Epidermal melanocyte (primary cell): ENCODE results near the gene DNAJC9.

Experiments used
- DNase-seq: peaks from one replicate; pipeline ENCODE4 v3.0.0; 2011; ENCODE audit warnings: low spot score; ENCODE audit not compliant: insufficient read length

Gene DNAJC9

DNA sequence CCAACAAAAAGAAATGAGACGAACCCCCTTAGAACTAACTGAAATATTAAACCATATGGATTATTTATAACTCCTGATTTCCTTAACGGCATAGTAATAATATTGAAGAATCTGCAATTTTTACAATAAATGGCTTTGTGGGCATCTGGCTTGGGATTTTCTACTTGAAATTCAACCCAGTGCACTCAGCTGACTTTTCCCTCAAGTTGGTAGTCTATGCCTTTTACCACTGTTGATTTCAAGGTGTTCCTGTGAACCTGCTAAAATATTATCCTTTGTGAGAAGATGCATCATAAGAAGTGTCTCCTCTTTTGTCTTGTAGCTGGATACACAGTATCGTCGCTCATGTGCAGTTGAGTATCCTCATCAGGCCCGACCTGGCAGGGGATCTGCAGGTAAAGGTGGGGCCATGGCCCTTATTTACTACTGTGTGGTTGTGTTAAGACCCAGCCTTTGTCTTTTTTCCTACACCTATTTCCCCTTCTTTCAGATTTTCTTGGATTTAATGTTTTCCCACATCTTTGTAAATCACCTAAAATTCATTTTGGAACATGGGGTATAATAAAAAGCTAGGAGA, 8.0 kb downstream of the DNAJC9 start:
- DNase-seq = no peak

GRCh38 chr10:73234695-73235094, 12.4 kb downstream of the DNAJC9 start:
- DNase-seq = no peak

- no peak for DNase-seq
These were observed 13.2 kb downstream of the DNAJC9 start for GRCh38 chr10:73233883-73234282.

- no peak for DNase-seq
These were observed 14.2 kb downstream of the DNAJC9 start for GRCh38 chr10:73232887-73233286.

DNA sequence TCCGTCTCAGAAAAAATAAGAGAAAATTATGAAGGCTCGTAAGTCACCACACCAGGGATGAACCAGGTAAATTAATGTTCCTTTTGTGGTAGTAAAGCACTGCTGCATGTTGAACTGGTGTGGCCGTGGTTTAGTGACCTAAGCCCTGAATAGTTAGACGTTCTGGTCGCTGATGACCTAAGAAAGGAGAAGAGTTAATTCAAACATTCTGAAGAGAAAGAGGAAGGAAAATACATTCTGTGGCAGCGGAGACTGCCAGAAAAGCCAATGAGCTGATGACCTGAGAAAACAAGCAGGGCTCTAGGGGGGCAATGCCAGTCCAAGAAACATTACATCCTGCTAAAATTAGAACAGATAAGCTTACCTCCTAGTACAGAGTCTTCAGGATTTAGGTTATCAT, 17.5 kb downstream of the DNAJC9 start:
- no peak for DNase-seq

- no peak for DNase-seq
These were observed 18.8 kb downstream of the DNAJC9 start for GRCh38 chr10:73228247-73228646.

GRCh38 chr10:73226663-73227062, 20.4 kb downstream of the DNAJC9 start:
- no peak for DNase-seq

DNA sequence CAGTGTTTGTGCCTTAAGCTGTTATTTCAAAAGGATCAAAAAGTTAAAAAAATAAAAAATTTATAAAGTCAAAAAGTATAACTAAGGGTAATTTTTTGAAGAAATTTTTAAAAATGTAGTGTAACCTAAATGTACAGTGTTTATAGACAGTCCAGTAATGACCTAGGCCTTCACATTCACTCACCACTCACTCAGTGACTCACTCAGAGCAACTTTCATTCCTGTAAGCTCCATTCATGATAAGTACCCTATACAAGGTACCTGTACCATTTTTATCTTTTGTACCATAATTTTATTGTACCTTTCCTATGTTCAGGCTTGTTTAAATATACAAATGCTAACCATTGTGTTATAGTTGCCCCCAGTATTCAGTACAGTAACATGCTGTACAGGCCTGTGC, 21.5 kb downstream of the DNAJC9 start:
- DNase-seq = no peak

DNA sequence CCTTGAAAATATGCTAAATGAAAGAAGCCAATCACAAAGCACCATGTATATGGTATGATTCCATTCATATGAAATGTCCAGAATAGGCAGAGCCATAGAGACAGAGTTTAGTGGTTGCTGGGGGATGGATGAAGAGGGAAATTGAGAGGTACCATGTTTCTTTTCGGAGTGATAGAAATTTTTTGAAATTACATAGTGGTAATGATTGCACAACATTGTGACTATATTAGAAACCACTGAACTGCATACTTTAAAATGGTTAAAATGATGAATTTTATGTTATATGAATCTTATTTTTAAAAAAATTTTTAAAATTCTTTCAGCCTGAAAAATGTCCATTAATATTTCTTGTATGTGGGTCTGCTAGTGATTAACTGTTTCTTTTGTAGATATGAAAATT, 26.1 kb downstream of the DNAJC9 start:
- DNase-seq = no peak

DNA sequence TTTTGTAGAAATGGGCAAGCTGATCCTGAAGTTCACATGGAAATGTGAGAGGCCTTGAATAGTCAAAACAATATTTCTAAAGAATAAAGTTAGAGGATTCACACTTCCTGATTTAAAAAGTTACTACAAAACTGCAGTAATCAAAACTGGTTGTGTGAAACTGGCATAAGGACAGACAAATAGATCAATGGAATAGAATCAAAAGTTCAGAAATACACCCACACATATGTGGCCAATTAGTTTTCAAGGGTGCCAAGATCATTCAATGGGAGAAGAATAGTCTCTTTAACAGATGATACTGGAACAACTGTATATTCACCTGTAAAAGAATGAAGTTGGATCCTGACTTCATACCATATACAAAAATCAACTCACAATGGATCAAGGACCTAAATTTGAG, 27.7 kb downstream of the DNAJC9 start:
- DNase-seq = no peak

- no peak for DNase-seq
These were observed 28.4 kb downstream of the DNAJC9 start for GRCh38 chr10:73218431-73219191.

GRCh38 chr10:73217628-73218027, 29.4 kb downstream of the DNAJC9 start:
- DNase-seq = no peak

- no peak for DNase-seq
These were observed 31.3 kb downstream of the DNAJC9 start for GRCh38 chr10:73215749-73216148.

DNA sequence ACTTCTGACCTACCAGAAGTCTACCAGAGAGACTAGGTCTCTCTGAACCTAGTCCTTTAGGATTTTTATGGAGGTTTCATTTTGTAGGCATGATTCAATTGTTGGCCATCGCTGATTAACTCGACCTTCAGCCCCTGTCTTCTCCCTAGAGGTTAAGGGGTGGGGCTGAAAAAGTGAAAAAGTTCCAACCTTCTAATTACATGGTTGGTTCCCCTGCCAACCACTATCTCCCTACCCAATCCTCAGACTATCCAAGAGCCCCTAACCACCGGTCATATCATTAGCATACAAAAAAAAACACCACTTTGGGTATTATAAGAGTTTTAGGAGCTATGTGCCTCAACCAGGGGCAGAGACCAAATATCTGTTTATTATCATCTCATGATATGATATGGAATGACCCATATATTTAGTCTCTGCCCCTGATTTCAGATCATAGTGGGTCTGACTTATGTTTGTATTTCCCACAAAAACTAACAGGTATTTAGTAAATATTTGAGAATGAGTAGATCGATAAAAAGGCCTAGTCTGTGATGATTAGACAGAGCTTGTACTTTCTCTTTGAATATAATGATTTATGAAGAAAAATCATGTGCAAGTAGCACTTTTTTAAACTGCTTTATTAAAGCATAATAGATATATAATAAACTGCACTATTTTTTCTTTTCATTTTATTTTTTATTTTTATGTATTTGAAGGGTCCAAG, 35.8 kb downstream of the DNAJC9 start:
- no peak for DNase-seq

DNA sequence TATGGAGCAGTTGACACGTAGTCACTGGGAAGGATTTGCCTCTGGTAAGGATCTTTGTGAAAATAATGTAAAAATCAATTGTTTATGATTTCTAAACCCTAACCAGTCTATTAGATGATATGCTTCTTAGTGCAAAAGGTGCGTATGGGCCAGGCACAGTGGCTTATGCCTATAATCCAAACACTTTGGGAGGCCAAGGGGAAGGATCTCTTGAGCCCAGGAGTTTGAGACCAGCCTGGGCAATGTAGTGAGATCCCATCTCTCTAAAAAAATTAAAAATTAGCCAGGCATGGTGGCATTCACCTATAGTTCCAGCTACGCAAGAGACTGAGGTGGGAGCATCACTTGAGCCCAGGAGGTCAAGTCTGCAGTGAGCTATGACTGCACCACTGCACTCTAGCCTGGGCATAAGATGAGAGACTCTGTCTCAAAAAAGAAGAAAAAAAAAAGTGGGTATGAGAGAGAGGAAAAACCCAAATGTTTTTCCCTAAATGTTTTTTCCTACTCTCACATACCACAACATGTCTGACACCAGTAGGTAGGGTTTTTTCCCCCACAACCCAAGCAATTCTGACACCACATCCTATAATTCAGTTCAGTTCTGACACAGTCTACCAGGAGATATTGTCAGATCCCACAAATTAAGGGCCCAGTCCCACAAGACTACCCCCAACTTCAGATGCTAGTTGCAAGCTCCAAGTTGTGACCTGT, 36.5 kb downstream of the DNAJC9 start:
- no peak for DNase-seq

DNA sequence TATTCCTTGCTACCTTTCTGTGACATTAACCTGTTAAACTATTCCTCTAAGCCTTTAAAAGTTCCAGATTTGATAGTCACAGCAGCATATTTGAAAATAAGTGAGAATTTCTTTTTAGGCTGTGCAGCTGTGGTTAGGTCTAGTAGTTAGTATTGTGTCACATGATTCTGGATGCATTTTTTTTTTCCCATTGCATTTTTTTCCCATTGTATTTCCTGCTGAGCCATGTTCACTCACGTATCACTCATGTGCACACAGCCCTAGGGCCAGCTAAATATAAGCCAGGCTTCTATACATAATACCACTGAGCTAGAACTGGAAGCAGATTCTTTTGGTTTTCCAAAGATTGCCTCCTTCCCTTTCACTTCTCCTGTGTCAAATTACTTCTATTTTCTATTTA, 37.4 kb downstream of the DNAJC9 start:
- peak; percentile 17 for DNase-seq

- no peak for DNase-seq
These were observed 39.2 kb downstream of the DNAJC9 start for GRCh38 chr10:73207883-73208282.

DNA sequence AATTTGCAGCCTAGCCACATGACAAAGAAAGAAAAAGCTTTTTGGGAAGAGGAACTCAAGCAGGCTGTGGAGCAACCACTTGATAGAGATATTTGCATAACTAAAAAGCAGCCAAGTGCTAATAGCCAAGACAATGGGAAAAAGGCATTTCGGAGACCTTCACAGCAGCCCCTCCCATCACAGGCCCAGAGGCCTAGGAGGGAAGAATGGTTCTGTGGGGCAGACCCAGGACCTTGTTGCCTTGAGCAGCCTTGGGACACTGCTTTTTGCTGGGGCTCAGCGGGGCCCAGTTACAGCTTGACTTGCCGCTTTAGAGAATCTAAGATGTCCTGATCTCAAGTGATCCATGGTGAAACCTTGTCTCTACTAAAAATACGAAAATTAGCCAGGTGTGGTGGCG, 40.7 kb downstream of the DNAJC9 start:
- no peak for DNase-seq

- DNase-seq = no peak
These were observed 41.2 kb downstream of the DNAJC9 start for GRCh38 chr10:73205890-73206289.

GRCh38 chr10:73205081-73205480, 42.0 kb downstream of the DNAJC9 start:
- no peak for DNase-seq
